Nephron (organoid): Measurements from ENCODE around the gene ZFYVE27.

Source experiments
- H3K27ac Mint-ChIP-seq, 3 experiments: 2 replicates each; pipeline ENCODE4 v1.8.0; 2020; ENCODE audit warnings: mixed read lengths in 3 of 3, mild to moderate bottlenecking in 2 of 3, moderate library complexity in 1 of 3
- H3K27me3 Mint-ChIP-seq: 2 replicates; pipeline ENCODE4 v1.8.0; 2021; ENCODE audit warnings: low read depth, mild to moderate bottlenecking, moderate library complexity, mixed read lengths
- H3K36me3 Mint-ChIP-seq: 2 replicates; pipeline ENCODE4 v1.8.0; 2020; ENCODE audit warnings: low read depth, mixed read lengths
- H3K4me1 Mint-ChIP-seq: 2 replicates; pipeline ENCODE4 v1.8.0; 2020; ENCODE audit warnings: mixed read lengths
- H3K4me3 Mint-ChIP-seq, 3 experiments: 2 replicates each; pipeline ENCODE4 v1.8.0; 2020; ENCODE audit warnings: mild to moderate bottlenecking in 3 of 3, mixed read lengths in 3 of 3, moderate library complexity in 2 of 3
- H3K9me3 Mint-ChIP-seq: 2 replicates; pipeline ENCODE4 v1.8.0; 2020; ENCODE audit warnings: mixed read lengths
- CTCF ChIP-seq, 3 experiments: fragments of 200-600 bp; sonication (generic); IDR thresholded peaks; one replicate each; pipeline ENCODE4 v1.5.0; 2021; ENCODE audit warnings: antibody characterized with exemption in 3 of 3; ENCODE audit not compliant: unreplicated experiment in 3 of 3

Gene ZFYVE27

GRCh38 chr10:97779492-97779891 lies 42.6 kb downstream of the ZFYVE27 start:
- H3K9me3 Mint-ChIP-seq: no peaks in the 10 kb centered on the region
- no peak overlapping the region for H3K27ac Mint-ChIP-seq
- TF ChIP-seq CTCF (IDR thresholded peaks at IDR 0.05; ENCODE audit: unreplicated experiment in 3 of 3): no peak
- H3K27me3 Mint-ChIP-seq: peaks cover 32% of the 10 kb centered on the region
- peaks cover 16% of the 10 kb centered on the region for H3K4me1 Mint-ChIP-seq
- no peaks in the 10 kb centered on the region for H3K36me3 Mint-ChIP-seq
- no peak overlapping the region for H3K4me3 Mint-ChIP-seq

GRCh38 chr10:97779975-97780374 lies 43.0 kb downstream of the ZFYVE27 start:
- Mint-ChIP-seq H3K4me1 (peaks cover 16% of the 10 kb centered on the region), H3K36me3 (no peaks in the 10 kb centered on the region), H3K9me3 (no peaks in the 10 kb centered on the region), H3K27ac (peak overlapping the region in 1 of 3 experiments; percentile 49), H3K4me3 (no peak overlapping the region), H3K27me3 (peaks cover 27% of the 10 kb centered on the region)
- TF ChIP-seq CTCF (IDR thresholded peaks at IDR 0.05; ENCODE audit: unreplicated experiment in 3 of 3): no peak

- peaks cover 16% of the 10 kb centered on the region for H3K4me1 Mint-ChIP-seq
- peaks cover 17% of the 10 kb centered on the region for H3K27me3 Mint-ChIP-seq
- TF ChIP-seq CTCF (IDR thresholded peaks at IDR 0.05; ENCODE audit: unreplicated experiment in 3 of 3): no peak
- H3K27ac Mint-ChIP-seq: peak overlapping the region in 2 of 3 experiments; percentile 35 to 49
- no peaks in the 10 kb centered on the region for H3K36me3 Mint-ChIP-seq
- no peaks in the 10 kb centered on the region for H3K9me3 Mint-ChIP-seq
- no peak overlapping the region for H3K4me3 Mint-ChIP-seq
Measured at GRCh38 chr10:97780841-97781617, 44.1 kb downstream of the ZFYVE27 start.

GRCh38 chr10:97781618-97782331 lies 44.8 kb downstream of the ZFYVE27 start:
- H3K9me3 Mint-ChIP-seq: no peaks in the 10 kb centered on the region
- H3K27me3 Mint-ChIP-seq: peaks cover 16% of the 10 kb centered on the region
- no peak overlapping the region for H3K4me3 Mint-ChIP-seq
- H3K4me1 Mint-ChIP-seq: peaks cover 16% of the 10 kb centered on the region
- no peak for TF ChIP-seq CTCF (IDR thresholded peaks at IDR 0.05; ENCODE audit: unreplicated experiment in 3 of 3)
- H3K36me3 Mint-ChIP-seq: no peaks in the 10 kb centered on the region
- H3K27ac Mint-ChIP-seq: no peak overlapping the region

GRCh38 chr10:97782455-97783228 lies 45.7 kb downstream of the ZFYVE27 start:
- Mint-ChIP-seq H3K4me1 (peaks cover 16% of the 10 kb centered on the region), H3K9me3 (no peaks in the 10 kb centered on the region), H3K36me3 (no peaks in the 10 kb centered on the region), H3K27ac (no peak overlapping the region), H3K27me3 (peaks cover 18% of the 10 kb centered on the region), H3K4me3 (no peak overlapping the region)
- no peak for TF ChIP-seq CTCF (IDR thresholded peaks at IDR 0.05; ENCODE audit: unreplicated experiment in 3 of 3)
